Effector CD4-positive, alpha-beta T cell (primary cell): ENCODE data around the gene CES4A.
"Not testable (repeated sequence)": the region's sequence is repeated elsewhere in the genome, so short reads cannot be mapped to it uniquely, and the experiment has no call there.

Experiments
- DNase-seq: peaks from one replicate; pipeline ENCODE4 v3.0.0-alpha.2; 2020

Gene CES4A

DNA sequence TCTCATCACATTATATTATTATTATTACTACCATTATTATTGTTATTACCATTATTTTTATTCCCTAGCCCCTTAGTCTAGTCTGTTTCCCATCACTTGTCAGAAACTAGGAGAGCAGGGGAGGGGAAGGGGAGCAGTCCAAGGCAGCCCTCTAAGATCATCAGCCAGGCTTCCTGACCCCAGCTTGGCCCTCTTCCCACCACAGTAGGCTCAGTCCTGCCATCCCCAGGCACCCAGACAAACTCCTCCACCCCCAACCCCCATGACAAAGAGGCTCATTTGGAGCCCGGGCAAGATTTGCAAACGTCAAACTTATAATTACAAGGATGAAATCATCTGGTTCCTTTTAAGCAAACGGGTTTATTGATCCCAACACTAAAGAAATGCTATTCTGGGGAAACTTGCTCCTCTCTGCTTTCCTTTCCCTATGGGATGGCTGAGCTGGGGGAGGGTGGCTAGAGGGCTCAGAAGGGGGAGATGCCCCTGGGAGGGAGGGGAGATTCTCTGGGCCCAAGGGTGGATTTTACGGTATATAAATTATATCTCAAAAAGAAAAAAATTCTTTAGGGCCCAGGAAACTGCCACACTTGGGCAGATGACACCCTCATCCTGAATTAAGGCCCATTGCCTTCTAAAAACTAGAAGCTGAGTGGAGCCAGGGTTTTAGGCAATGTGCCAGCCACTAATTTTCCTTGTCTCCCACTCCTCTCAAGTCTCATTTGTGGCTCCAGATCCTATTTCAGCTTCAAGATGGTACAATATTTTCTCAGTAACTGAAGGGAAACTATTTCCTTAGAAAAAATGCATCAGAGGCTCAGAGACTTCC is 36.2 kb downstream of the CES4A start:
- no peak for DNase-seq

DNA sequence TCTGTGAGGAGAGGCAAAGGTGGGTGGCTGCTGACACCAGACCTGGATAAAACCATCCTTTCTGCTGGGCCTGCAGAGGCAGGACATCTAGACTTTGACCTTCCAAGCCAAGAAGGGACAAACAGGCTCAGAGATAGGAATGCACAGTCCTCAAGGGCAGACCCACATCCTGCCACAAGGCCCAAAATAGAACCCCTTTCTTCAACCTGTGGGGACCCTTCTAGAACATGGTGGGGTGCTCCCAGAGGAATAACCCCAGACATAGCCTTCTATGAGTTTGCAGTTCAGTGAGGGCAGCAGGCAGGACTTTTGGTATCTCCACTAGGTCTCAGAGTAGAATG is 36.8 kb downstream of the CES4A start:
- no peak for DNase-seq

- no peak for DNase-seq
Observed at GRCh38 chr16:67026570-67026969, 38.2 kb downstream of the CES4A start.

DNA sequence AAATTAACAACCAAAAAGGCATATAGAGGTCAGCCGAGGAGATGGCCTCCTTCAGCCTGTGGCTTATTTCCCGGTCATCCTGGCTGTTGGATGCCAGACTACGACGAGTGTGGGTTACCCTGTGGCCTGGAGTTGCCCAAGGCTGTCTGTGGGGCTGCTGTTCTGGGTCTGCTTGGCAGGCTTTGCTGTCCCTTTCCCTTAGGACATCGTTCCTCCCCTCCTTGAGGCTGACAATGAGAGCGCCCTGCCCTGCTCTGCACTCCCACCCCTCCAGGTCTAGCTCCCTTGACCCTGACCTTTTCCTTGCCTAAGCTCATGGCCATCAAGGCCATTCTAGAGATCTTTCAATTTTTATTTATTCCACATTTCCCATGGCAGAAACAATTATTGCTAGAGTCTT is 38.7 kb downstream of the CES4A start:
- no peak for DNase-seq

DNA sequence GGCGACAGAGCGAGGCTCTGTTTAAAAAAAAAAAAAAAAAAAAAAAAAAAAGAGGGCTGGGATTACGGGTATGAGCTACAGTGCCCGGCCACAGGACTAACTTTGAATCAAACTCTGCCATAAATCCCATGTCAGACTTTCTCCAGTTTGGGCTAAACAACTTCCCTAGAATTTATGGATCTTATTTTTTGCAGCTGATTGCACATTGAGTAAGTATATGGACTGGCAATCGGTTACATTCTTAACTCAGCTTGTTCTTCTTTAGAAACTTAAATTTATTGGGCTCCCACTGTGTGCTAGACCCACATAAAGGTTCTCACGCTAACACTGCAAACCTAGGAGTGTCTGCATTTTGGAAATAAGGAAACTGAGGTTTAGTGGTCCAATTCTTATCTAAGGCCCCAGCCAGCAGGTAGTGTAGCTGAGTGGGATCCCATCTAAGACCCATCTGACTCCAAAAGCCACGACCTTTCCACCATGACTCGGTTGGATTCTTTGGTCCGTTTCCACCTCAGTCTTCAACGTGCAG is 39.8 kb downstream of the CES4A start:
- DNase-seq, result no peak

GRCh38 chr16:67028696-67029253 is 40.4 kb downstream of the CES4A start, which contains the start of gene CBFB:
TSS of gene CBFB (plus strand) at chr16:67029149. CDS start at chr16:67029408, 259 bp downstream.
- peak; percentile 92 for DNase-seq

GRCh38 chr16:67029254-67030096 is 41.1 kb downstream of the CES4A start:
- DNase-seq, result peak; percentile 44

GRCh38 chr16:67030221-67030962 is 42.0 kb downstream of the CES4A start:
- DNase-seq, result no peak

GRCh38 chr16:67034487-67034886 is 46.1 kb downstream of the CES4A start:
- no peak for DNase-seq

GRCh38 chr16:67035364-67035763 is 47.0 kb downstream of the CES4A start:
- DNase-seq, result no peak

DNA sequence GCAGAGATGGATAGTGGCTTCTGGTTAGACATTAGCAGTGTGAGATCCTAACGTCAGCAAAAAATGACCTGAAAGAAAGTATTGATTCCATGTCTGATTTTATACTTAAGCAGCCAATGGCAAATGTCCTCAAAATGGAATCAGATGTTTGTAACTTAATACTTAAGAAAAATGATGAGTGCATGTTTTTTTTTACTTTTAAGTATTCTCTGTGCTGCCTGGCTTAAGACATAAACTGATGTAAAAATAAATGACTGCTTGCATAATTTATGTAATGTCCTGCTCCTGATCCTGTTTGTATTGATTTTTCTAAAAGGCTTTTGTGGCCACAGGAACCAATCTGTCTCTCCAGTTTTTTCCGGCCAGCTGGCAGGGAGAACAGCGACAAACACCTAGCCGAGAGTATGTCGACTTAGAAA is 47.9 kb downstream of the CES4A start:
- no peak for DNase-seq

DNA sequence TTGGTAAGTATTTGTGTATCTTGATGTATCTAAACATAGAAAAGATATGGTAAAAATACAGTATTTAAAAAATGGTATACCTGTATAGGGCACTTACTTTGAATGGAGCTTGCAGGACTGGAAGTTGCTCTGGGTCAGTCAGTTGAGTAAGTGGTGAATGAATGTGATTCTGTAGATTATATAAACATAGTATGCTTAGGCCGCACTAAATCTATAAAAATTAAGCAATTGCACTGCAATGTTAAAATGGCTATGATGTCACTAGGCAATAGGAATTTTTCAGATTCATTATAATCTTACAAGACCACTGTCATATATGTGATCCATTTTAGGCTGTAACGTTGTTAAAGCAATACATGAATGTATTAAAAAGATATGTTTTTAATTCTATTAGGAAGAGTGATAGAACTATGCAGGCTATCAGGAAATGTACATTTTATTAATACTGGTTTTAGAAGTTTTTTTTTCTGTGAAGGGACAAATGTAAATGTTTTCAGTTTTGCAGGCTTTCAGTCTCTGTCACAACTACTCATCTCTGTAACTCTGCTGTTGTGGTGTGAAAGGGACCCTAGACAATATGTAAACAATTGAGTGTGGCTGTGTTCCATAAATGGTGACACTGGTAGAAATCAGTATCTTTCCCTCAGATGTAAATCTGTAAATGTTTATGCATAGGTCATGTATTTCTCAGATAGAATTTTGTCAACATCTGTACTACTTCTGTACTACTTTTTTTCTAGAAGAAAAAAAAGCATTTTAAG is 51.1 kb downstream of the CES4A start:
- no peak for DNase-seq

DNA sequence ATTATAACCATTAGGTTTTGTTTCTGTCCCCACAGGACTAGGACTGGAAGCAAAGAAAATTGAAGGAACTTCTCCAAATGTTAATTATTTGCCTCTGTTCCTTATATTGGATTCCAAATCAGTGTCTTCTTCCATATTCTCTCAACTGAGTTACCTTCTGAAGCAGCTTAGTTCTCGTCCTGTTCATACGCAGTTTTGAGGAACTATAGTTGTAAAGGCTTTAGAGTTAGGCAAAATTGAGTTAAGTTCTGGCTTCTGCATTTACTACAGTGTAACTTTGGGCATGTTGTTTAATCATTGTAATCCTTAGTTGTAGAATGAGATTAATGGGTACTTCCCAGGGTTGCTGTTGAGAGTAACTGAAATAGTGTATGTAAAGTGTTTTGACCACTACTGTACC is 51.8 kb downstream of the CES4A start:
- no peak for DNase-seq

DNA sequence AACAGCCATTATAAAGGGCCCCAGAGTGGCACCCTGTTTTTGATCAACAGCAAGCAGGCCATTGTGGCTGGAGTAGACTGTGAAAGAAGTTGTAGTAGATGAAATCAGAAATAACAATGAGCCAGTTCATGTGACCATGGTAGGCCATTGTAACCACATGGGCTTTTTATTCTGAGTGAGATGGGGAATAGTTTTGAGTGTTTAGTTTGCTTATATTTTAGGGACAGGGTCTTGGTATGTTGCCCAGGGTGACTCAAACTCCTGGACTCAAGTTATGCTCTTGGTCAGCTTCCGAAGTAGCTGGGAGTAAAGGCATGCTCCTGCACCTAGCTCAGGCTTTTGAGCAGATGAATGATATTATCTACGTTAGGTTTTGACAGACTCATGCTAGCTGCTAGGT is 52.5 kb downstream of the CES4A start:
- DNase-seq, result no peak

DNA sequence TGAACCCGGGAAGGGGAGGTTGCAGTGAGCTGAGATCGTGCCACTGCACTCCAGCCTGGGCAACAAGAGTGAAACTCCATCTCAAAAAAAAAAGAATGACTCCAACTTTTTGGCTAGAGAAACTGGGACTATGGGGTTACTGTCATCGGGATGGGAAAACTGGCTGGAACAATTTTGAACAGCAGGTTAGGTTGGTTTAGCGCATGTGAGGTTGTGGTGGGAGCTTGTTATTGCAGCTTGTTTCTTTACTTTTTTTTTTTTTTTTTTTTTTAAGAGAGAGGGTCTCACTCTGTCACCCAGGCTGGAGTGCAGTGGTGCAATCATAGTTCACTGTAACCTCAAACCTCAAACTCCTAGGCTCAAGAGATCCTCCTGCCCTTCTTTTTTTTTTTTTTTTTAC is 53.1 kb downstream of the CES4A start:
- DNase-seq, result not testable (repeated sequence)

DNA sequence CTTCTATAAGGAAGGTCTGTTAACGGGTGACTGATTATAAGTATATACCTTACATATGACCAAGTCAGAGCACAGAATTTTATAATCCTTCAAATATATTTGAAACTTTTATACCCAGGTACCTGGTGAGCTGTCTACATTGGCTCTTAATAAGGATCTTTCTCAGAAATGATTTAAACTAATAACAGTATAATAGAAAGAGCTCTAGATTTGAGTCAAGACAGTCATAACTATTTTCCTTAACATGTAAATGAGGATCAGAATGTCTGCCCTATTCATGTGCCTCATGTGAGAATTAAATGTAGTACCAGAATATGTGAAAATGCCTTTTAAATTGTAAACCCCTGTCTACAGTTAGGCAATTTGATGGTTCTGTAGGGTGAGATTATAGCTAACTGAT is 55.0 kb downstream of the CES4A start:
- DNase-seq, result no peak

- DNase-seq, result no peak
Observed at GRCh38 chr16:67050796-67051195, 62.4 kb downstream of the CES4A start.

- DNase-seq, result no peak
Observed at GRCh38 chr16:67052399-67052798, 64.0 kb downstream of the CES4A start.

GRCh38 chr16:67053767-67054334 is 65.5 kb downstream of the CES4A start:
- no peak for DNase-seq

- DNase-seq, result no peak
Observed at GRCh38 chr16:67054901-67055300, 66.5 kb downstream of the CES4A start.

DNA sequence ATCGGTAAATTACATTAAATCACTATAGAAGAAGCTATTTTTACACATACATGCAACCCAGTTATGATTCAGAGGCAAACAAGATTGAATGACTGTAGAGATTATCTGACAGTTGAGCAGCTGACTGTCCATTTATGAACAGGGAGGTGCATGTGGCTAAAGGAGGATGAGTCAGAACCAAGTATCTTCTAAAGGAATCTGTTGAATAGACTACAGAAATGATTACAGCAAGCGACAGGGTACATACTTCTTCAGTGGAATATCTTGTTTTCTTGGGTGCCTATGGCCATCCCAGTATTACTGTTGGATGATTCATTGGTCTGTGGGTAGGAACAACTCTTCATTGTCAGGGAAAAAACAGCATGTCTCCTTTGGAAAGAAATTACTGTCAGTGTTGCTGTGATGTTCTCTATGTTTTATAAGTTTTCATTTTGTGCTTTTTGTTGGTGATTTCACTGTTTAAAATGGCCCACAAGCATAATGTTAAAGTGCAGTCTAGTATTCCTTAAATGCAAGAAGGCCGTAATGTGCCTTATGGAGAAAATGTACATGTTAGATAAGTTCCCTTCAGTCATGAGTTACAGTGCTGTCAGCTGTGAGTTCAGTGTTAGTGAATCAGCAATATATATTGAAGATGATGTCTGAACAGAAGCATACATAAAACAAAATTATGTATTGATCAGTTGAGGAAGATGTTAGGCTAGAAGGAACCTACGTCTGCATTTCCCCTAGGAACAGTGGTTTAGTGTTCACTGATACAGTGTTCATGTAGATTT is 67.5 kb downstream of the CES4A start:
- DNase-seq, result no peak
